ENCODE measurements around the gene NTPCR.
"Not testable (repeated sequence)": the region's sequence is repeated elsewhere in the genome, so short reads cannot be mapped to it uniquely, and the experiment has no call there.

Gene NTPCR, protein sequence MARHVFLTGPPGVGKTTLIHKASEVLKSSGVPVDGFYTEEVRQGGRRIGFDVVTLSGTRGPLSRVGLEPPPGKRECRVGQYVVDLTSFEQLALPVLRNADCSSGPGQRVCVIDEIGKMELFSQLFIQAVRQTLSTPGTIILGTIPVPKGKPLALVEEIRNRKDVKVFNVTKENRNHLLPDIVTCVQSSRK

DNA sequence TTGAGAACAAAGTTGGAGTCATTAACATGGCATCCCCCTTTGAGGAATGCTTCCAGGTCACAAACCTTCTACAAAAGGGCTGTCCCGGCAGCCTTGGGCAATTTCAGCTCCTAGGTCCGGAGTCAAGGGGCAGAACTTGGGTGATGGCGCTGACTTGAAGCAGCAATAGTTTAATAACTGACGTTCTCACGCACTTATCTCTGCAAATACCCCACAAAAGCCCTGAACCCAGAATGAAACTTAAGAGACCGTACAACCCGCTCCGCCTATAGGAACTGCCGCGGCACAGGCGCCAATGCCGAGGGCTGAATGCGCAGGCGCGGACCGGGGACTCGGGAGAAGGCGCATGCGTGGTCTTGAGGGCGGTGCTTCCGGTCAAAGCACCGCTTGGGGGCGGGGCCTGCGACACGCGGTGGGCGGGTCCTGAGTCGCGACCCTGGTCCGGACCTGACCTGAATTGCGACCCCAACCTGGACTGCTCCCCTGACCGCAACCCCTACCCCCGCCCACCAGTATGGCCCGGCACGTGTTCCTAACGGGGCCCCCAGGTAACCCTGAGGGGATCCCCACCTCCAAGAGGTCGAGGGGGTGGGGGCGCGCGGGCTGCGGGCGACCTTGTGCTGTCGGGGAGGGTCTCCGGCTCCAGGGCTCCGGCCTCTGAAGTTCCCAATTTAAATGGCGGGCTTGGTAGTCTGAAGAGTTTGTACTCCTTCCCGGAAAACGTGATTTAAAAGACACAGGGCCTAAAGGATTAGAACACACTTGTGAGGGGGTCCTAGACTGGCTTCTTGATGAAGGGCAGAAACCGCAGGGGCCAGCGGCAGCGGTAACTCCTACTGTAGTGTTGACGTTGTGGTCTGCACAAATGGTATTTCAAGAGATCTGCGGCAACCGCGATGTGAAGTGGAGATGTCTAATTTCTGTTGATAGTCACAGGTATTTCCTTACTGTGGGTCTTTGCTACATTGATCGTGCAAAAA is at the start of gene NTPCR:
Gene NTPCR, plus strand, starts transcription at position 415 of the 980 bp plus-strand sequence. Its CDS starts 100 bp downstream, at position 515.
- DNase-seq (ENCODE audit: low spot score) = peak; percentile 99

DNA sequence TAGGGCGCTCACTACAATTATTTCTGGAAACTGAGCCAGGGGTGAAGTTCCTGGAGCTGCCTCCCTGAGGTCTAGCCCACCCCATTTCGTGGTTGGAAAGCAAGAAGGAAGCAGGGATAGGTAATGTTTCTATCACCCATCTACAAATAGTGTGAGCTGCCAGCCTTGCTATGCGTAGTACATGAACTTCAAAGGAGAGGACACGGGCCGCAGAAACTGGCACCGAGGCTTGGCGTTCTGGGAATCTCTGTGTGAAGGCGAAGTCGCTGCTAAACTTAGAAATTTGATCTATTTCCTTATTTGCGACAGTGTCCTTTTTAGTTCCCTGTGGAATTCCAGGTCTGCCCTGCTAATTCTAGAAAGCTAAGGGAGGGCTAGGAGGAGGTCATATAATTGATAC is 49.6 kb upstream of the NTPCR start:
- DNase-seq (ENCODE audit: low spot score) = no peak

DNA sequence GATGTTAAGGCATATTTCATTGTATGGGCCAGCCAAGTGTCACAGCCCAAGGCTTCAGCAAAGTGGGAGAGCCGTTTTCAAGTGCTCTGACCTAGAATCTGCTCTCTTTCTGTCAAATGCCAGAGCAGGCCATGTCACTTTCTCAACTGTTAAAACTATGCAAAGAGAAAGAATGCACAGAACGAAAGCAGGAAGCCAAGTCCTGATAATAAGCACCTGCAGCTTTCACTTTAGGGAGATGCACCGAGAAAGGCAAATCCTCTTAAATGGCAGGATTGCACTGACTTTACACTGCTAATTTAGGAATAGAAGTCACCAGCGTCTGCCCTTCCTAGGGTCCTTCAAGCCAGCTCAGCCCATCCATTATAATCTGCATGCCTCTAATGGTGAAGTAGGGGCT is 49.2 kb upstream of the NTPCR start:
- DNase-seq (ENCODE audit: low spot score) = no peak

DNA sequence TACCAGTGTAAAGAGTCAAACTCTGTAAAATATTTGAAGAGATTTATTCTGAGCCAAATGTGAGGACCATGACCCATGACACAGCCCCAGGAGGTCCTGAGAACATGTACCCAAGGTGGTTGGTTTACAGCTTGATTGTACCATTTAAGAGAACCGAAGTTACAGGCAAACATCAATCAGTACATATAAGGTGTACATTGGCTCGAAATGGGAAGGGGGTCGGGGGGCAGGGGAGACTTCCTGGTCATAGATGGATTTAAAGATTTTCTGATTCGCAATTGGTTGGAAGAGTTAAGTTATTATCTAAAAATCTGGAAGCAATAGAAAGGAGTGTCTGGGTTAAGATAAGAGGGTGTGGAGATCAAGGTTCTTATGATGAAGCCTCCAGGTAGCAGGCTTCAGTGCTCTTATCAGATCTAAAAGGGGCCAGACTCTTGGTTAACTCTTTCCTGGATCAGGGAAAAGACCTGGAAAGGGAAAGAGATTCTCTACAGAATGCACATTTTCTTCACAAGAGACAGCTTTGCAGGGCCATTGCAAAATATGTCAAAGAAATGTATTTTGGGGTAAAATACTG is 47.5 kb upstream of the NTPCR start:
- DNase-seq (ENCODE audit: low spot score) = no peak

DNA sequence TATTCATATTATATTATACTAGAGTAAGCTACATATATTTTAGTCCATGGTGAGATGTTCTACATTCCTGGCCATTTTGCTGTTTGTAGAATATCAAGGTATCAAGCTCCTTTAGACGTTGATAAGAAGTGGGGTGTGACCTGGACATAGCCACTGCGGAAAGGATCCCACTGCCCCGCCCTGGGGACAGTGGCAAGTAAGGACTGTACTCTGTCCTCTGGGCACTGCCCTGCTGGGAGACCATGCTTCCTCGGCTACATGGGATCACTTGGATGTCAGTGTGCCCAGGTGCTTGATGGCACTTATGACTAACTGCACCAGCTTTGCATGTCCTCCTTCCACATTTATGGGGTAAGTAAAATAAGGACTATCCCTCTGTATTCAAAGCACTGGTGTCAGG is 46.3 kb upstream of the NTPCR start:
- DNase-seq (ENCODE audit: low spot score) = no peak

DNA sequence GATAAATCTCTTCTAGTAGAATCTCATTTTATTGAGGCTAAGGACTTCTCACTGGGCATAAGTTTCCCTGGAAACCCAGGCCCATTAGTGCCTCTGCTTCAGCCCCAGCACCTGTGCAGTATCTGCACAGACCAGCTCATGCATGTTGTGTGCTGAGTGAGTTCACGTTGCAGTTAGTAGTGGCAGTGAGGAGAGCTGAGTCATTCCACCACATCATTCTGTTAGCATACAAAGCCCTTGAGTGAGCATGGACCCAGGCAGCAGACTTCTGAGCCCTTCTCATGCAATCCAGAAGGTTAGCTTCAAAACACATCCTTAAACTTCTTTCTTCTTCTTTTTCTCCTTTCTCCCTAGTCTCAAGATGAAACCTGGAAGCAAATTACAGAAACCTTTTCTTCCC is 45.8 kb upstream of the NTPCR start:
- DNase-seq (ENCODE audit: low spot score) = peak; percentile 63

DNA sequence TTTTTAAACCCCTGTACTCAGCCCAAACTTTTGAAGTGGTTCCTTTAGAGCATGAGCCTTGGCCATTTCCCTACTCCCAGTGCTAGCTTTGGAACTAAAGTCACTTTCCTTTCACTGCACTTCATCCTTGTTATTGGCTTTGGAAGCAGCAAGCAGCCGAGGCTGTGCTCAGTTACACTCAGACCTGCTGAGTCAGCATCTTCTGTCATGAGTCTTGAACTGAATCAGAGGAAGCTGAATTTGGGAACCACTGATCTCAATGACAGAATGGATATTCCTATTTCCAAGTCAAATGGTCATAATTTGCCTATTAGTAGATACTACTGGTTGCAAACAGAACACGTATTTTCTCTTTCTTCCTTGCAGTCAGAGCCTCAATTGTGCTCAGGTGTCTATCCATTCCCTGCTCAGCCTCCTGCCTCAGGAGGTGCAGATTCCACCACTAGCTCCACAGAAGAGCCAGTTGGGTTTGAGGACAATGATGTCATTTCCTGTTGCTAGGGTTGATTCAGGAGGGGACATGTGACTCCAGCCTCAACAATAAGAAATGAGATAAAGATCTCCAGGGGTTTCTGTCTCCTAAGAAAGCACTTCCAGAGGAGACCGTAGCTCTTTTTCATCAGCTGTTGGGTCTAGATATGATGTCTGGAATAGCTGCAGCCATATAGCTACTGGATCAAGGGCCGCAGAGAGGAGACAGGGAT is 44.9 kb upstream of the NTPCR start:
- DNase-seq (ENCODE audit: low spot score) = no peak

DNA sequence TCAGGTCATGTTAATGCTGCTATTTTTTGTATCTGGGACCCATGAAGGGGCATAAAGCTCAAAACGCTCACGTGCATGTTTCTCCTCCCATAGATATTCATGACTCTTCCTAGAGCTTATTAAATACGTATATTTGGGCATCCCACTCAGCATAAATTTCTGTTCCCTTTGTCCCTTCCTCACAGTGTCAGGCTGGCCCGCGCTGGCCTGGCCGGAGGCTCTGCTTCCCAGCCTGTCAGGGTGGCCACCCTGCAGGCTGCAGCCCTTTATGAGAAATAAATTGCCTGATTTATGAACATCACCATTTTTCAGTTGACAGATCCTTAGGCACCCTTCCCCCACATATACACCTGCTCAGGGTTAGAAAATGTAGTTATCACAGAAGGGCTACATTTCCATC is 44.0 kb upstream of the NTPCR start:
- DNase-seq (ENCODE audit: low spot score) = no peak

DNA sequence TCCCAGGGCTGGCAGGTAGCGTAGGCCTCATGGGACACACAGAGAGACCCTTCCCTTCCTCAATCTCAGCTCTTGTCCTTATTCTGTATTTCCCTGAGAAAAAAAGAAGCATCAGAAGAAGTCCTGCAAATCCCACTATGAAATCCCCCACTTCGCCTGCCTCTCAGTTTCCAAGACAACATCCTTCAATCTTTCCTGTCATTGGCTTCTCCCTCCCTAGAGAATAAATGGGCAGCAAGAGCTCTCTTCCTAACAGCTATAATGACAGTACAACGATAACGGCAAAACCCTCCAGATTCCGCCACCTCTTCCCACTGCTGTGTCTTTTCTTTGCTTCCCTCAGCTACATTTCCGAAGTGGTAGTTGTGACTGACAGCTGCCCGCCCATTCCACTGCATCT is 41.6 kb upstream of the NTPCR start:
- no peak for DNase-seq (ENCODE audit: low spot score)

DNA sequence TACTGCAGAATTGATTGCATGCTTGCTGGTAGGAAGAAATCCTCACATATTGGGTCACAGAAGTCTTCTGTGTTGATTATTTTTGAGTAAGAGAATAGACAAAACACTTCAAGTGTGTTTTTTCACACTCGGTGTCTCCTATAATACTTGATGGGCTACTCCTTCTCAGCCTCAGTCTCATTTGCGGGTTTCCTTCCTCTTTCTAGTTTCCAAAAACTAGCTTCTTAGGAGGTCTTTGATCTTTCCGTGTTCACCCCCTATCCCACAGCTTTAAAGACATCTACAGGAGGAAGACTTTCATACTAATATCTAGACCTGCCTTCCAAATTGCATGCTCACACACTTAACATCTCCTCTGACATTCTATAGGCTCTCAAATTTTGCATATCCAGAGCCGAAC is 40.7 kb upstream of the NTPCR start:
- no peak for DNase-seq (ENCODE audit: low spot score)

DNA sequence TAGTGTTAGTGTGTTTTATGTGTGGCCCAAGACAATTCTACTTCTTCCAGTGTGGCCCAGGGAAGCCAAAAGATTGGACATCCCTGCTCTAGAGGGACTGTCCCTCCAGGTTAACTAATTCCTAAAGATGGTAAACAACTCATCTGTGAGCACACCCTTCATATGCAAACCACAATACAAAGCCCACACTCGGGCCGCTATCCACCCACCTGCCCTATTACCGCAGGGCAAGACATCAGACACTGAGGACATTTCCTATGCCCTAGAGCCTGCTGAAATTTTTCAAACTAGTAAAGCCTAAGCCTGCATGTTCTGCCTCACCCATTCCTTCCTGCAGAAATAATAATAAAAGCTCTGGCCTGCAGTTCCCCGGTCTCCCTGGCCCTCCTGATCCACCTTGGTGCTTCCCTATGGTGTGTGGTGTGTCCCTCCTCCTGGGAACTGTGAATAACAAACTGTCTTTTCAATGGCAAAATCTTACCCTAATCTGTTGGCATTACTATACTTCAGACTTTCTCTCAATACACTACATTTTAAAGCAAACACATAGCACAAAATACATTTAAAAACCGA is 39.3 kb upstream of the NTPCR start:
- DNase-seq (ENCODE audit: low spot score) = no peak

DNA sequence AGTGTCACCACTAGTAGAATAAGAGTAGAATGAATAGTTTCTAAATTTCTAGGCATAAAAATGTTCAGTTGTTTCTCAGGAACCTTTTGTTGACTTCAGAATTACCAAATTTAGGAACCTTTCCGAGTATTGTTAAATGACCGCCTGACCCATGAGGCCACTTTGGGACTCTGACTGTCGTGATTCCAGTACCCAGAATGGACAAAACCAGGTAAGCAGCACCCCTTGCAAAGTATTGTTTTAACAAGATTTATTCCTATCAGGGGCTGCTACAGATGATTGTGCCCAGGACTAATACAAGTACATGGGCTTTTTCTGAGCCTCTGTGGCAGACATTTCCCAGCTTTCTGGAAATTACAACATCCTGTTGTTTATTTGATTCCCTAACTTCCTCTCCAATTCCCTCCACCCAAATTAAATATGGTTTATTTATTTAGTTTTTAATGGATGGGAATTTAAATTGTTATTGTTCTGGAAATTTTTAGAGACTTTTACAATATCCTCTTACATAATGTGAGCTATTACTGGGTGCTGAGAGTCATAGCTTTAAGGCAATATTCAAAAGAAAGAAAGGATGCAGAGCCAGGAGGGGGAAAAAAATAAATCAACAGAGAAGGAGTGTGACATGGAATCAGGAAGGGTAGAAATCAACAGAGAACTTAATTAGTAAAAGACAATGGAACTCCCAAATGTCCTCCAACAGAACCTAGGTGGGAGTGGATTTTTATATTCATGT is 37.4 kb upstream of the NTPCR start:
- no peak for DNase-seq (ENCODE audit: low spot score)

DNA sequence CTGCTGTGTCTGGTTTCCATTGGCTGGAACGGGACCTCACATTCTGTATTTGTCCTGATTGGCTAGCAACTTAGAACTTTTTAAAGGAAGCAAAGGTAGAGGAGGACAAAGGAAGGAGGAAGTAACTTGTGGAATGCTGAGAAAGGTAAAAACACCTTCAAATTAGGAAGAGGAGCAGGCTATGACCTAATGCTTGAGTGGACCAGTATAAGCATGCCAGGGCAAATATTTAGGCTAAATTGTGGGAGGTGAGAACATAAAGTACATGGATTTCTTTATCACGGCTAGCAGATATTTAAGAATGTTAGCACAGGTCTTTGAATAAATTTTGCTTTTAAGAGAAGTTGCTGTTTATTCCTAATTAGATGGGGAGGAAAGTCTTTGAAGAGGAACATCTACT is 36.1 kb upstream of the NTPCR start:
- not testable (repeated sequence) for DNase-seq (ENCODE audit: low spot score)

DNA sequence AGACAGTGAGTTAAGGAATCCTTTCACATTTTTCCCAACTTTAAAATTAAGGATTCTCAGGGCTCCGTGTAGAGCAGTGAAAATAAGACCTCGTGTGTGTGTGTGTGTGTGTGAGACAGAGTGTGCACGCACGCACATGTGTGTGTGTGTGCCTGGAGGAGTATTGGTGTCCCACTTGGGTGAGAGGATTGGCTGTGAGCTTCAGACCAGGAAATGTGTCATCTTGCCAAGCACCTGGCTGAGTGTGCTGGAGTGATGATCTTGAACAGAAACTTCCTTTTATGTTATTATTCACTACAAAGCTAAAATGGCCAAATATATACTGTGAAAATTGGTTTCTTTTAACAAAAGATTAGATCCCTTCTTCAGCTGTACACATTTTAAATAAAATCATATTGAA is 35.2 kb upstream of the NTPCR start:
- DNase-seq (ENCODE audit: low spot score) = no peak

DNA sequence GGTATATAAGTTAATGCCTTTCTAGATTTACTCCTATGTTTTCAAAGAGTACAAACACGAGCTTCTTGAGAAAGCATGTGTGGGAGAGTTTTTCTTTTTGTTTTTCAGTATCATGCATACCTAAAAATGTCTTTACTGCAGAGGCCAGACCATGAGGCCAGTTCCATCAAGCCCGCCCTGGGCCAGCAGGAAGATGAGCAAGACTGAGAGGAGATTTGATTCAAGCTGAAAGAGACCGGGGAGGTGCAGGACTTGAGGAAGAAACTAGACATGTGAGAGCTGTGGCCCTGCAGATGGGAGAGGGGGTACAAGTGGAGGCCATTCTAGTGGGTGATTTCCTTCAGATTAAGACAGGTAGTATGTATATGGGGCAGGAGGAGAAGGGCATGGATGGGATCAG is 33.4 kb upstream of the NTPCR start:
- DNase-seq (ENCODE audit: low spot score) = no peak

DNA sequence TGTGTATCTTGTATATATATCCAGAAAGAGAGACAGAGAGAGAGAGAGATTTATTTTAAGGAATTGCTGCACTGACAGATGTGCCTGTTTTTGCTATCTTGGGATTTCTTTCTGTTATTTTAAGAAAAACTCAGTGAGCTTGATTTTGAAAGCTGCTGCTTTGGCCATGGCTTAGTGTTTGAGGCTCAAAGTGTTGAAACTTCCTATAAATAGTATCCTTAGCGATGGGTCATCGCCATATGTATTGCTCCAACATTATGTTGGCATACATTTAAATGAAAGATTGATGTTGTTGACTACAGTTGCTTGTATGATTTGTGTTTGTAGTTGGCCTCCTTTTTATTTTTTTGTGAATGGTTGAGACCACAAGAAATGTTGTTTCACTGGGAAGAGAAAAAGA is 29.0 kb upstream of the NTPCR start:
- DNase-seq (ENCODE audit: low spot score) = no peak

DNA sequence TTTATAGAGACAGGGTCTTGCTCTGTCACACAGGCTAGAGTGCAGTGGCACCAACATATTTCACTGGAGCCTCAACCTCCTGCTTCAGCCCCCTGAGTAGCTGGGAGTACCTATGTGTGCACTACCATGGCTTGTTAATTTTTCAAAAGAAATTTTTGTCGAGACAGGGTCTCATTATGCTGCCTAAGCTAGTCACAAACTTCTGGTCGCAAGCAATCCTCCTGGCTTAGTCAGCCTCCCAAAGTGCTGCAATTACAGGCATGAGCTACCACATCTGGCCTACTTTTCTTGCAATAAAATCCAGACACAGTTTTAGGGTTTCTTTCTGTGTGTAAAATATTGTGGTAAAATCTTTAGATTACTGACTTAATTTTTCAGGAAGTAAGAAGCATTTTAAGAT is 27.9 kb upstream of the NTPCR start:
- DNase-seq (ENCODE audit: low spot score) = no peak

DNA sequence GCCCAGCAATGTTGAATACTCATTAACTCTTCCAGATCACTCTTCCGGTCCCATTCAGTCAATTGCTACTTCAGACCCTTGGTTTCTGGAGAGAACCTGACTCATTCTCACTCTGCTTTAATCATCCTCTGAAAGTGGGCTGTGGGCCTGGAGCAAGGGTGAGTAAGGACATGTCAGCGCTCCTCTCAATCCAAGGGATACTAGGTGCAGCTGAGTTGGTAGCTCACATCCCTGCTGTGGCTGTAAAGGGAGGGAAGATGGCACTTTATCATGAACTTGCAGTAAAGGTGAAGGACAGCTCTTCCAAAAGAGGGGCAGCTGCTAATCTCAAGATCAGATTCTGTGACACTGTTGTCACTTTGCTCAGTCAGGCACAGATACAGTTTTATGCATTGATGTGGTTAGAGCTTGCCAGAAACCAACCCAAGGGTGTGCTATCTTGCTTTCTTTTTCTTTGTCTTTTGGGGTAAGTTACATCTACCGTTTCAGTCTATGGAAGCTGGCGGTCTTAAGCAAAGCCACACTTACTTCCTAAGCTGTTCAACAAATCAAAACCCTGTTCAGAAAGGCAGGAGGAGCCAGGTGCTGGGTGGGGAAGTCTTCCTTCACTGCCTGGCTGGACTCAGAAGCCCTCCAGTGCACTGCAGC is 26.5 kb upstream of the NTPCR start:
- DNase-seq (ENCODE audit: low spot score) = no peak

DNA sequence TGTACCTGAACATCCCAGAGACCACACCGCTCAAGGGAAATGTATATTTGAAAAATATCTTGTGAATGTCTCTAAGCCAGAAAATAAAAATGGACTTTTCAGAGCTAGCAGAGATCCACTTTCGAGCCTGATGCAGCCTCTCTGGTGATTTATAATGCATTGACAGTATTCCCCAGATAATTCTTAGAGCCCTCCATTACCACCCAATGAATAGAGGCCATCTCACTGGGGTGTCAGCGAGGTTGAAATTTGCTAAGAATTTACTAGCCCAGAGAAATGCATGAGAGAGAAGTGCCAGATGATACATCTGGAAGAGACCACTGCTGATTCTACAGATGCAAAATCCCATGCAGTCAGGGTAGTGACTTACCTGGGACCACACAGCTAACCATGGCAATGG is 25.5 kb upstream of the NTPCR start:
- no peak for DNase-seq (ENCODE audit: low spot score)

DNA sequence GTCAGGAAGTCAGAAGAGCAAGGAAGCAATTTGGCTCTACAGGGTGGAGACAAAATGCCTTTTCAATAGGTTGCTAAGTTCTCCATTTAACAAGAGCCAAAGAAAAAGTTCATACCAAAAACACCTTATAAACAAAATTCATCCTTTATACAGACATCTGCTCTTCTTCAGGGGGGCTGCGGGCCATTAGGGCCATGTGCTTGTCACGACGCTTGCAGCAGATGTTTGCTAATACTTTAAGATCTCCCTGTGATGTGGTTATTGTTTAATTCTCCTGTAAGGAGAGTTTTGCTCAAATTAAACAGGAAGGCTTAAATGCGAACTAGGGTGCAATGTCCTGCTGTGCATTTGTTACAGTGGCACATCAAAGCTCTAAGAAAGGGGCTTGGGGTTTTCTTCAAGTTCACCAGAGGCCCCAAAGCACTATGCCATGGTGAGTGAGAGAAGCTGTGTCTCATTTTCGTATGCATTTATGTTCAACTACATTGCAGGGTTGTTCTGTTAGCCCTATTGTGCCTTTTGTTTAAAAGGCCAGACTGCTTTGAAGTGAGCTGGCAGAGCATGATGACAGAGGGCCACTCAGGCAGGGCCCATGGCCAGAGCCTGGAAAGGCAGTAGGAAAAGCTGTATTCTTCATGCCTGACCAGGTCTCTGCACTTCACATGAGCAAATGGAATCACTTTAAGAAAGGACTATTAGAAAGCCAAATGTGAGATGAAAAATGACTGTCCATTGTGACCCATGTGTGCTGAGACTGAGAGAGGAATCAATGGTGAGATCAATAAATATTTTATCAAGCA is 24.8 kb upstream of the NTPCR start:
- peak; percentile 17 for DNase-seq (ENCODE audit: low spot score)
